ENCODE measurements around the gene DISP2.

Gene DISP2

GRCh38 chr15:40358471-40359353, 693 bp downstream of the DISP2 start:
- peak in 14 of 58 donors; percentile 12 to 70 (median 48) for DNase-seq

GRCh38 chr15:40360015-40360414, 2.0 kb downstream of the DISP2 start:
- DNase-seq: no peak

GRCh38 chr15:40361640-40362039, 3.6 kb downstream of the DISP2 start:
- no peak for DNase-seq

- DNase-seq: no peak
Measured at GRCh38 chr15:40363611-40364010, 5.6 kb downstream of the DISP2 start.

- no peak for DNase-seq
Measured at GRCh38 chr15:40364251-40364650, 6.2 kb downstream of the DISP2 start.

GRCh38 chr15:40365016-40365415, 7.0 kb downstream of the DISP2 start:
- DNase-seq: peak in 1 of 58 donors; percentile 8

GRCh38 chr15:40365624-40366456, 7.8 kb downstream of the DISP2 start:
- DNase-seq: no peak

- peak in 54 of 58 donors; percentile 11 to 88 (median 60) for DNase-seq
Measured at GRCh38 chr15:40366457-40367370, 8.7 kb downstream of the DISP2 start.

GRCh38 chr15:40367371-40367685, 9.3 kb downstream of the DISP2 start:
- peak in 2 of 58 donors; percentile 46 to 54 for DNase-seq

- DNase-seq: peak in 49 of 58 donors; percentile 9 to 78 (median 48)
Measured at GRCh38 chr15:40367686-40368611, 9.9 kb downstream of the DISP2 start.

GRCh38 chr15:40368719-40369473, 10.9 kb downstream of the DISP2 start:
- DNase-seq: peak in 2 of 58 donors; percentile 6 to 10

GRCh38 chr15:40369474-40369869, 11.5 kb downstream of the DISP2 start:
- no peak for DNase-seq

GRCh38 chr15:40369971-40370370, 12.0 kb downstream of the DISP2 start:
- no peak for DNase-seq

- DNase-seq: no peak
Measured at GRCh38 chr15:40372981-40373380, 15.0 kb downstream of the DISP2 start.

- DNase-seq: no peak
Measured at GRCh38 chr15:40377606-40378005, 19.6 kb downstream of the DISP2 start.

- no peak for DNase-seq
Measured at GRCh38 chr15:40379374-40379773, 21.4 kb downstream of the DISP2 start.

GRCh38 chr15:40379853-40380252, 21.8 kb downstream of the DISP2 start:
- DNase-seq: peak in 17 of 58 donors; percentile 3 to 45 (median 15)

- no peak for DNase-seq
Measured at GRCh38 chr15:40380636-40381035, 22.6 kb downstream of the DISP2 start.

- DNase-seq: no peak
Measured at GRCh38 chr15:40381818-40382529, 24.0 kb downstream of the DISP2 start.

All from anterior cingulate cortex (tissue), 58 donors.